Measurements from ENCODE around the gene TMEM151A.
"Not testable (repeated sequence)": the region's sequence is repeated elsewhere in the genome, so short reads cannot be mapped to it uniquely, and the experiment has no call there.

TMEM151A gene

DNA sequence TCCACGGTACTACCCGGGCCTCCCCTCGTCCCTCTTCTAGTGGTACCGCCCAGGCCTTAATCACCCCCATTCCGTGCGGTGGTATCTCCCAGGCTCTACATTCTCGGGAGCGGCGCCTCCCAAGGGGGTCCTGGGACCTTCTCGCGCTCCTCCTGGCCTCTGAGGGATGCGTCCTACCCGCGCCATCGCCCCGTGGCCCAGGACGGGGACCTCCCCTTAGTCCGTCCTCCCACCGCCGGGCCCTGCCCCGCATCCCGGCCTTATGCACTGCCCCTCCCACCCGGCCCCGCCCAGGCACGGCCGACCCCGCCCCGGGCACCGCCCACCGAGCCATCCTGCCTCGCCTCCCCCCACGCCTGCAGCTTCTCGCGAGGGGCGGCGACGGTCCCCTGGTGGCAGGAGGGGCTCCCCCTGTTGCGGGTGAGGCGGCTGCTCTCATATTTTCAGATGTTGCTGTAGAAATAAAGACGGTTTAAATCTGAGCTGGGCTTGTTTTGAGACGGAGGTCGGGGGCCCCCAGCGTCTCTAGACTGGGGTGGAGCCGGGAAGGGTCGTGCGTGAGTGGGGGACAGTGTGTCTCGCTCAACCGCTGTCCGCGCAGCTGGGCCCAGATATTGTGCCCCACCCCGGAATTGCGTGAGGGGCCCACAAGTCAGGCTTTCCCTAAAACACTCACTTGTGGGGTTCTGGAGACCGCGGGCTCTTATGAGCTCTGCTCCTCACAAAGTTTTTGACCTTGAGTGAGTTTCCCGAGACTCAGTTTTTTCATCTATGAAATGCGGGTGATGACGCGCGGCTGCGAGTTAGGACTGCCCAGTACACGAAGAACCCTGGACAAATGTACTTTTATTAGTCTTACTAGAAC, 24.1 kb upstream of the TMEM151A start:
- no peak for FAIRE-seq

DNA sequence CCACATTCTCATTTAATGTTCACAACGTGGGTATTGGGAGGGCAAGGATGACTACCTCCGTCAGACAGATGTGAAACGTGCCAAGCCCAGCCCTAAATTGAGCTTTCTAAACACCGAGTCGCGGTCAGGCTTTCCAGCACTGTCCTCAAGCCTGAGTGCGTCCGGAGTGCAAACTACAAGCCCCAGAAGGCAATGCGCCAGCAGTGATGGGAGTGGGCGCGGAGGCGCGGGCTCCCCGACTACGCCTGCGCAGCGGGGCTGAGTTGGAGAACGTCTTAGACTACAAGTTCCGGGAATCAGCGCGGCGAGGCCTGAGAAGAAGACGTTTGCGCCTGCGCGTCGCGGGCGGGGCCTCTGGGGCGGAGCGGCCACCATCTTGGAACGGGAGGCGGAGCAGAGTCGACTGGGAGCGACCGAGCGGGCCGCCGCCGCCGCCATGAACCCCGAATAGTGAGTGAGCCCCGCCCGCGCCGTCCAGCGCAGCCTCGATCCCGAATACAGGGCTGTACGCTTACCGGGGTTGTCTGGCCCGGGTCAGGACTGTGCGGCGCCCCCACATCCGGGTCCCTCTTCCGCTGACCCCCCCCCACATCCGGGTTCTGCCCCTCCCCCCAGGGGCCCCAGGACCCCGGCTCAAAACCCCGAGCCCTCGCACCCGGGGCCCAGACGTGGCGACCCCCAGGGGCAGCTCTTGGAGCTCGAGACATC, 23.3 kb upstream of the TMEM151A start, which contains the start of gene RAB1B:
Gene RAB1B (plus strand): TSS at position 396 of the 708 bp plus-strand sequence. CDS start 41 bp downstream, at position 437.
- peak; percentile 98 for FAIRE-seq

DNA sequence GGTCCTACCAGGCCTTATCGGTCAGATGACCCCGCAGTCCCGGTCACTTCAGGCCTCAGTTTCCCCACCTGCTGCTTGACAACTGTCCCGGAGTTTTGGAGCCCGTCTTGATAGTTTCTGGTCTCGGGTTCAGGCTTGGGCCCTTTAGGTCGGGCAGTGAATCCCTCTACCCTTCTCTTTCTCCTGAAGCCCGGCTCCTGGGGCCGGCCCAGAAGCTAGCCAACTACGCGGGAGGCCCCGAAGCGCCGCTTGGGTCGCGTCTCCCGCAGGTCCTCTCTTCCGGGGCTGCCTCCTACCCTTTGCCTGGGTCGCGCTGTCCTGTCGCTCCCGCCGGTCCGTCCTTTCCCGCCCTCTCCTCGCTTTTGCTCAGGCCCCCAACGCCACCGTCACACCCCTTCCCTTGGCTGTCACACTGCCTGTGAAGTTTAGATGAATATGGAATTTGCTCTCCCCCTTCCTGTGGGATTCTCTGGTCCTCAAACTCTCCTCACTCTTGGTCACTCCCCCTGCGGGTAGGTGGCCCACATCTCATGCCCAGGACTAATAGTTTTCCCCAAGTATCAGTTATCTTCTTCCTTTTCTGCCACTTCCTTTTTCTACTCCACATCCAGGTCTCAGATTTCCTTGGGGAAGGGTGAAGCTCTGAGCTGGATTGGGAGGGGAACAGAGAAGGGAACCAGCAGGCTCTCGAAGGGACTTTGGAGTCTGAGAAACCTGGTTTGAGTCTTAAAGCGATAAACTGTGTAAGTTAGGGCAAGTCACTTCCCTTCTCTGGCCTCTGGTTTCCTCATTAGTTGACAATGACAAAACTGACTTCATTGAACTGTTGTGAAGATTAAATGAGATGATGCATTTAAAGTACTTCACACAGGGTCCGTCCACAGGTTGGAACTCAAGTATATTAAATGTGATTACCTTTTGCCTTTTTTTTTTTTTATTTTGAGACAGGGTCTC, 22.5 kb upstream of the TMEM151A start:
- FAIRE-seq: no peak

DNA sequence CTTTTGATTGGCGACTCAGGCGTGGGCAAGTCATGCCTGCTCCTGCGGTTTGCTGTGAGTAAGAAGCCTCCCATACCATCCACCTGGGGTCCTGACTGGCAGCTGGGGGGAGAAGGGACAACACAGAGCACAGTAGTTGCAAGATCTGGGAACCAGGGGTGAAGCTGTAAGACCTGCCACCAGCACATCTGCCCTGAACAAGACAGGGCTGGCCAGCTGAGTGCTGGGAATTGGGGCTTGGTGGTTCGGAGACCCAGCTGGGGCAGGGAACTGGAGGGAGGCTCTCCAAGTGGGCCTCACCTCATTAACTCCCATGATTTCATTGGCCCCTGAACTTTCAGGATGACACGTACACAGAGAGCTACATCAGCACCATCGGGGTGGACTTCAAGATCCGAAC, 19.9 kb upstream of the TMEM151A start:
- FAIRE-seq: no peak

DNA sequence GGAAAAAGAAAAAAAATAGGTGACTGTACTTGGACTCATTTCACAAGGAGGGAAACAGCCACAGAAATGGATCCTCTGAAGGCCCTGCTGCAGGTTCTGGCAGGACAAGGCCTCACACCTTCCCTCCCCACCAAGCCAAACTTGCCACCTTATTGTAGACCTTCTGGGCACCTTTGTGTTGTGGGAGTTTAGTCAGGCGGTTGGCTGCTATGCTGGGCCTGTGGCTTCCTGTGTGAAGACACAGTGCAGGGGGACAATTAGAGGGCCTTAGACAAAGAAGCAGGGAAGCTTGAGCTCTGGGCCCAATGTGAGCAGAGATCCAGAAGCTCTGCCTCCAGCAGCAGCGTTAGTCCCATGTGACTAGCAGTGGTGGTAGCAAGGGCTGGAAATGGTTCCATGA, 19.1 kb upstream of the TMEM151A start:
- FAIRE-seq: no peak

DNA sequence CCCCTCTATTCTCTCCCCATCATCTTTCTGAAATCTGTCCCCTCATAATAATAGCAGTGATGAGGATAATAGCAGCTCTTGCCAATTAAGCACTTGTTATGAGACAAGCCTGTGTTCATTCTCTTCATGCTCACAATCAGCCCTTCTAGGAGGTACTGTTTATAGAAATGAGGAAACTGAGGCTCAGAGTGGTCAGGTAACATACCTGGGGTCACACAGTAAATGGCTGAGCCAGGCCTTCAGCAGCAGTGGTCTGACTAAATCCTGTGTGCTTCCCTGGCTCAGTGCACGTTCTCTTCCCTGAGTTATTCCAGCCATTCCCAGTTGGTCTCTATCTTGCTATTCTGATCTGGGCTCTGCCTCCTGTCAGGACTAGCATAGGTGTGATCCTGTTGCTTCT, 17.5 kb upstream of the TMEM151A start:
- FAIRE-seq: no peak

DNA sequence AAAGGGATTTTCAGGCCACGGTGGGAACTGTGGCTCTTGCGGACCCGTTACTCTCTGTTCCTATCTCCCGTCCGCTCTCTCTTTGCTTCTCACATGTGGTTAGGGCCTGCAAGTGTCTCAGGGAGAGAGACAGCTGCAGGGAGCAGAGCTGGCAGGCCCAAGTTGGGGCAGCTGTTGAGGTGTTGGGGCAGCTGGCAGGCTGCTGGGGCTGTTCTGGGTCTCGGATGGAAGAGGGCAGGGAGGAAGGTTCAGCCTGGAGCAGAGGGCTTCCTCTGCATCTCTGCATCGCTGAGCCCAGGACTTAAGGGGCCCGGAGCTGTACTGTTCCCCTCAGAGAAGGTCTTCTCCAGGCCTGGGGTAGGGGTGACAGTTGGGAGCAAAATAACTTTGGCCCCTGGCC, 16.3 kb upstream of the TMEM151A start:
- no peak for FAIRE-seq

DNA sequence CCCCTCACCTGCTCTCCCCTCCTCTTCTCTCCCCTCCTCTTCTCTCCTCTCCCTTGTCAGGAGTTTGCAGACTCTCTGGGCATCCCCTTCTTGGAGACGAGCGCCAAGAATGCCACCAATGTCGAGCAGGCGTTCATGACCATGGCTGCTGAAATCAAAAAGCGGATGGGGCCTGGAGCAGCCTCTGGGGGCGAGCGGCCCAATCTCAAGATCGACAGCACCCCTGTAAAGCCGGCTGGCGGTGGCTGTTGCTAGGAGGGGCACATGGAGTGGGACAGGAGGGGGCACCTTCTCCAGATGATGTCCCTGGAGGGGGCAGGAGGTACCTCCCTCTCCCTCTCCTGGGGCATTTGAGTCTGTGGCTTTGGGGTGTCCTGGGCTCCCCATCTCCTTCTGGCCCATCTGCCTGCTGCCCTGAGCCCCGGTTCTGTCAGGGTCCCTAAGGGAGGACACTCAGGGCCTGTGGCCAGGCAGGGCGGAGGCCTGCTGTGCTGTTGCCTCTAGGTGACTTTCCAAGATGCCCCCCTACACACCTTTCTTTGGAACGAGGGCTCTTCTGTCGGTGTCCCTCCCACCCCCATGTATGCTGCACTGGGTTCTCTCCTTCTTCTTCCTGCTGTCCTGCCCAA, 15.6 kb upstream of the TMEM151A start:
- no peak for FAIRE-seq

DNA sequence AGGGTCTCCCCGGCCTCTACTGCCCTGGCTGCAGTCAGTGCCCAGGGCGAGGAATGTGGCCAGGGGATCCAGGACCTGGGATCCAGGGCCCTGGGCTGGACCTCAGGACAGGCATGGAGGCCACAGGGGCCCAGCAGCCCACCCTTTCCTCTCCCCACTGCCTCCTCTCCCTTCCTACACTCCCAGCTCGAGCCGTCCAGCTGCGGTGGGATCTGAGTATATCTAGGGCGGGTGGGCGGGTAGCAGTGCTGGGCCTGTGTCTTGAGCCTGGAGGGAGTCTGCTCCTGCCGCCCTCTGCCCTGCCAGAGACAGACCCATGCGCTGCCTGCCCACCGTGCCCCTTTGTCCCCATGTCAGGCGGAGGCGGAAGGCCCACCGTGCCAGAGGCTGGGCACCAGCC, 15.1 kb upstream of the TMEM151A start:
- not testable (repeated sequence) for FAIRE-seq

DNA sequence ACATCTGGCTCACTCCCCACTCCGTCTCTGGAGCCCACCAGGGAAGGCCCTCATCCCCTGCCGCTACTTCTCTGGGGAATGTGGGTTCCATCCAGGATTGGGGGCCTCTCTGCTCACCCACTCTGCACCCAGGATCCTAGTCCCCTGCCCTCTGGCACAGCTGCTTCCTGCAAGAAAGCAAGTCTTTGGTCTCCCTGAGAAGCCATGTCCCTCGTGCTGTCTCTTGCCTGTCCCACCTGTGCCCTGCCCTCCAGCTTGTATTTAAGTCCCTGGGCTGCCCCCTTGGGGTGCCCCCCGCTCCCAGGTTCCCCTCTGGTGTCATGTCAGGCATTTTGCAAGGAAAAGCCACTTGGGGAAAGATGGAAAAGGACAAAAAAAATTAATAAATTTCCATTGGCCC, 14.6 kb upstream of the TMEM151A start:
- not testable (repeated sequence) for FAIRE-seq

DNA sequence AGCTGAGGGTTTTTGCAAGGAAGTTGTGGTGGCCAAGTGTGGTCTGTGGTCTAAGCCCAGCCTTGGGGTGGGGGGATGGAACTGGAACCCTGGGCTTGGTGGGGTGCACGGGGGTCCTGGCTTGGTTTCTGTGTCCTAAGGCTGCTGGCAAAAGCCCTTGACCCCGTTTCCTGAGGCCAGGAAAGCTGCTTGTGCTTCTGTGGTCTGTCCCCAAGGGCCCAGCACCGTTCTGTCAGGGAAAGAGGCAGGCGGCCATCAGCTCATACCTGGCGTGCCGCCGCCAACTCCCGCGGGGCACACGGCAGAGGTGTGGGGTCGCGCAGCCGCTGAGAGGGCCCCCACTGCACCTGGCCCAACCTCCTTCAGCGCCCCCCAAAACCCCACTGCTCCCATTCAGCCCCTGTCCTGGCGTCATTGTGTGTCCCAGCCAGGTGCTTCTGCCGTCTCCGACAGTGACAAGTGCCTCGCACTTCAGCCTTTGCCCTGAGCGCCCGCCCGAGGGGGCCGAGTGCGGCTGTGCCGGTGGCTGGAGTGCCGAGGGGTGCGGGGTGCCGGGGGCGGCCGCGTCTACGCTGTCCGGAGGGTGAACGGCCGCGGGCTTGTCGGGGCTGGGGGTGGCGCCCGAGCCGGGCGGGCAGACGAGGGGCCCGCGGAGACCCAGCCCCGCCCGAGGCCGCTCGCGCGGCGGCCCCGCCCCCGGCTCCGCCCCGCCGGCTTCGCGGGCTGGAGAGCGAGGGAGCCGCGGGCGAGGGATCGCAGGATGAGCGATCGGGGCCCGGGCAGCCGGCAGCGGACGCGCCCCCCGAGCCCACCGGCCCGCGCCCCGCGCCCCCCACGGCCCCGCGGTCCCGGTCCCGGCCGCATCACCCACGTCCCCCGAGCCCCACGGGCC, 14.0 kb upstream of the TMEM151A start, which contains the start of gene CNIH2:
Gene CNIH2 (plus strand): TSS at position 705 of the 892 bp plus-strand sequence. CDS start 282 bp downstream, outside the sequence.
- no peak for FAIRE-seq

DNA sequence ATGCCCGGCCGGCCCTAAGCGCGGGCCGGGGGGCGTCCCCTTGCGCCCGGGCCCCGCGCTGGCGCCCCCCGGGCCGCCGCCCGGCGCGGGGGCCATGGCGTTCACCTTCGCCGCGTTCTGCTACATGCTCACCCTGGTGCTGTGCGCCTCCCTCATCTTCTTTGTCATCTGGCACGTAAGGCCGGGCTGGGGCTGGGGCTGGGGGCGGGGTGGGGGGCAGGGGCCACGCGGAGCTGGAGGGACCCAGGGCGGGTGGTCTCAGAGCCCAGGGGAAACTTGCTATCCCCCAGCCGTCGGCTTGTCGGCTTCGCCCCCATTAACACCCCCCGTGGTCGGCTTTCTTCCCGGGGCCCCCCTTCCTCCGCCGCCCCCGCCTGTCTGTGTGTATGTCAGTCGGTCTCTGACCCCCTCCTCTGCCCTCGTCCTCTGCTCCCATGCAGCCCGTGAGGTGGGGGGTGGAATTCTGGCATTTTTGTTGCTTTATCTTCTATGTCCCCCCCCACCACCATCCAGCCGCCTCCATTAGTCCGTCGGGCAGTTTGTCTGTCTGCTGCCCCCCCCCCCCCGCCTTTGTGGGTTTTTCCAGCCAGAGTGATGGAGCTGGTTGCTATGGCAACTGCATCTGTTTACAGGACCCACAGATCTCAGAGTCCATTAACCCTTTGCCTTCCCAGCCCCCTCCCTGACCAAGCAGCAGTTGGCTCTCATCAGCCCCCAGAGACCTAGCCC, 13.2 kb upstream of the TMEM151A start:
- no peak for FAIRE-seq

DNA sequence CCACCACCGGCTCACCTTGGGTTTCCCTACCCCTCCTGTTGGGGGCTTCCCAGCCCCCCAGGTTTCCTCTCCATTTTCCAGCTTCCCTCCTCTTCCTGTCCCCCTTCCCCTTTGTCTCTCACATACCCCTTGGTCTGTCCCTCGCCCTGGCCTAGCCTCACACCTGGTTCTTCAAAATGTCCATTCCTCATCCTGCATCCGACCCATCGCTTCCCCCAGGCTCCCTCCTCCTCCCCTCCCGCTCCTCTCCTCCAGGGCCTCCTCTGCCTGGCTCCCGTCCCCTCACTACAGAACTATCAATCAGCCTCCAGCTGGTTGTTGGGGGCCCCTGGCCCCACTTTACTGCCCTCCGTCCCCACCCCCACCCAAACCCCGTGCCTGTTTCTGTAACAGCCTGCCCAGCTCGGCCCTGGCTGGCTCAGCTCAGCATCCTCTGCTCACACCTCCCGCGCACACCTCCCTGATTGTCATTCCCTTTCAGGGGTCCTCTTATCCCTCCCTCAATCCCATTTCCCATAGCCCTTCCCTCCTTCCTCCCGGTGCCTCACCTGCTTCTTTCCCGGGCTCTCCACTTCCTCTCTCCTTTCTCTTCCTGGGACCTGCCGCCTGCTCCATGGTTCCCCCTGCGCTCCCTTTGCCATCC, 12.5 kb upstream of the TMEM151A start:
- FAIRE-seq: no peak

DNA sequence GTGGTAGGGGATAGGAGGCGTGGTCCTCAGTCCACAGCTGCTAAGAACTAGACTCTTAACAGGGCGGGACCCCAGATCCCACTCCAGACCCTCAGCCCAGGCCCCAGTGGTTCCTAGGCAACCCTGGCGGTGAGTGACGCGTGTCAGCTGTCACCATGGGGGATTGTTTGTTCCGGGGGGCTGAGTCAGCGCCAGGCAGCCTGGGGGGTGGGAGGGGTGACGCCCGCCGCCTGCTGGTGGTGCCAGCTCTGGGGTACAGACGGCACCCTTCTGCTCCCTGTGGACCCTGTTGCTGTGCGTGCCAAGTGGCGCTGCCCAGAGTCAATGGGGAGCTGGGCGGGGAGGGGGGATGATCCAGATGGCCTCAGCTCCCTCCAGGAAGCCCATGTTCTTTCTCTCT, 11.3 kb upstream of the TMEM151A start:
- FAIRE-seq: no peak

DNA sequence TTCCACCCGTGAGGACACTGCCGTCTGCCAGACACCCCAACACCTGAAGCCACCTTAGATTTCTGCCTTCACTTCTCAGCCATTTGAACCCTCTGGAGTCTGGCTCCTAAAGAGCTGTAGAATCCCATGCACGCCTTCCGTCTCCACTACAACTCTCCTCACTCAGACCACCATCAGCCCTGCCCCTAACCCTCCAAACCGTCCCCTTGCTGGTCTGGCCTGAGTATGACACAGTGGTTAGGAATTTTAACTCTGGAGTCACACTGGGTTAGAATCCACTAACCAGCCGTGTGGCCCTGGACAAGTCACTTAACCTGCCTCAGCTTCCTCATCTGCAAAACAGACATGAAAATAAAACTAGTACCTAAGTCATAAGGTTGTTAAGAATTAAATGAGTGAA, 10.7 kb upstream of the TMEM151A start:
- no peak for FAIRE-seq

DNA sequence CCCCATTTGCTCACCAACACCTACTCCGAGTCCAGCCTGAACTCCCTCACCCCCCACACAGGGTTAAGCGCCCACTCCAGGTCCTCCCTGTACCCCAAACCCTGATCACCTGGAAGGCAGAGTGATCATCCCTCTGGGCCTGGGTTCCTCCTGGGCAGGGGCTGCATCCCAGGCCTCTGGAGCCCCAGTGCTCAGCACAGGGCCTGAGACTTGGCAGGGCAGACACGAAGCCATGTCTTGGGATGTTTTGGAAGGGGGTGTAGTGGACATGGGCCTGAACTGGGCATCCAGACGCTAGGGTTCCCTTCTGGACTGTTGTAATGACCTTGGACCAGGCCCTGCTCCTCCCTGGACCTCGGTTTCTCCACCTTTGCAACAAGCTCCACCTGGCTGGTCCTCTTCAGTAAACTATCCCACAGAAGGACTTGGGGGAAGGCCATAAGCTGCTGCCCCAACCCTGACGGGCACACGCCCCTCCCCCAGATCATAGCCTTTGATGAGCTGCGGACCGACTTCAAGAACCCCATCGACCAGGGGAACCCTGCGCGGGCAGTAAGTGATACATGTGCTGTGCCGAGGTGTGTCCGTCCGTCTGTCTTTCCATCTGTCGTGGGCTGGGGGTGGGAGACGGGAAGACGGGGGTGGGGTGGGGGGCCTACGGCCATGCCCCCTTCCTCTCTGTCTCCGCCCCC, 9.8 kb upstream of the TMEM151A start:
- no peak for FAIRE-seq

DNA sequence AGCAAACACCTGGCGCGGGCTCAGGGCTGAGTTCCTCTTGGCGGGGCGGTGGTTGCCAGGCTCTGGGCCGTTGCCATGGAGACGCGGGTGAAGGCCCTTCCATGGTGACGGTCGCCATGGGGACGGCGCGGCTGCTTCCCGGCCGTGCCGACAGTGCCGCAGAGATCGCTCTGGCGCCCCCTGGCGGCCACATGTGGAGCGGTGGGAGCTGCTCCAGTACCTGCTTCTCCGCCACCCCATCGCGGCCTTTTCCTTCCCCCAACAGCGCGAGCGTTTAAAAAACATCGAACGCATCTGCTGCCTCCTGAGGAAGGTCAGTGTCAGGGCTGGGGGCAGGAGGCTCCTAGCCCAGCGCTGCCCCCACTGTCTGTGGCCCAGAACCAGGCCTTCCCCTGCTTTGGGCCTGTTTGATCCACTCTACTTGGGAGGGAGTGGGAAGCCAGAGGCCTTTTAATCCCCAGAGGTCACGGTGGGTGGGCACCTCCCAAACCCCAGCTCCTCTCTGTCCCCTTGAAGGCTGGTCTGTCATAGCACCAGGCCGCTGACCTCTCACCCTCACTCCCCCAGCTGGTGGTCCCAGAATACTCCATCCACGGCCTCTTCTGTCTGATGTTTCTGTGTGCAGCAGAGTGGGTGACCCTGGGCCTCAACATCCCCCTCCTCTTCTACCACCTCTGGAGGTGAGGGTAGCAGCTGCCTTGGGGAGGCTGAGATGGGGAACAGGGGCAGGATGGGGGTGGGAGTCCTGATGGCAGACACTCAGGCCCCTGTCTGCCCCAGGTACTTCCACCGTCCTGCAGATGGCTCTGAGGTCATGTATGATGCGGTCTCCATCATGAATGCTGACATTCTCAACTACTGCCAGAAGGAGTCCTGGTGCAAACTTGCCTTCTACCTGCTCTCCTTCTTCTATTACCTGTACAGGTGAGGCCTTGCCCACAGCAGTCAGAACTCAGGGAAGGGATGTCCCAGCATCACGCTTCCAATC, 8.9 kb upstream of the TMEM151A start:
- peak; percentile 83 for FAIRE-seq

DNA sequence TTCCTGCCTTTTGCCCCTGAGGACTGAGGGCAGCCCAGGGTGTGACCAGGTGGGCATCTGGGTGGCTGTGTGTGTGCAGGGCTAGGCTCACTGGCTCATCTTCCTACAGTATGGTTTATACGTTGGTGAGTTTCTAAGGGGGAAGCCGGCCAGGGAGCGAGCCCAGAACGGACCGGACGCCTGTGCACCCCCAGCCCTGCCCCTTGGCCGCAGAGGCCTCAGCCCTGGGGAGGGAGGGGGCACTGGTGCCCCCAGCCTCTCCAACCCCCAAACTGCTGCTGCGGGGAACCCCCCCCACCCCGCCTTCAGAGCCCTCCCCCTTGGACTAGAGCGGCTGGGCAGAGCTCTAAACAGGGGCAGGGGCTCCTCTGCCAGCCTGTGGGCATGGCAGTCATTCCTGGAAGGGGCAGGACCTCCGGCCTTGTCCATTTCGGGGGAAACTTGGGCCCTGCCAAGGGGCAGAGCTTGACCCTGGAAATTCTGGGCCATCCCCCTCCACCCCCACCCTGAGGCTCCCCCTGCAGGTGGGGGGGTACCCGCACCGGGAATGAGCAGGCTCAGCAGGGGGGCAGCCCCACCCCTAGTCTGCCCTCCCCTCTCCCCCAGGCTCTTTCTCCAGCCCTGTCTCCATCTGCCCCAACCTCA, 8.1 kb upstream of the TMEM151A start:
- FAIRE-seq: no peak

Measured in G401.6 (cell line).